Pons (tissue), 1 donor: Measurements from ENCODE around the gene ACOX3.
"Not testable (repeated sequence)": the region's sequence is repeated elsewhere in the genome, so short reads cannot be mapped to it uniquely, and the experiment has no call there.

Source experiments
- DNase-seq: peaks from one replicate; pipeline ENCODE4 v3.0.0-alpha.2; 2016; ENCODE audit warnings: low spot score

Gene ACOX3

GRCh38 chr4:8433136-8433535, 7.4 kb downstream of the ACOX3 start:
- no peak for DNase-seq

- DNase-seq, result no peak
Measured at GRCh38 chr4:8431553-8431952, 9.0 kb downstream of the ACOX3 start.

- DNase-seq, result peak; percentile 72
Measured at GRCh38 chr4:8428288-8429097, 12.0 kb downstream of the ACOX3 start.

GRCh38 chr4:8427761-8428287, 12.7 kb downstream of the ACOX3 start:
- peak; percentile 55 for DNase-seq

- DNase-seq, result no peak
Measured at GRCh38 chr4:8427262-8427661, 13.3 kb downstream of the ACOX3 start.

- DNase-seq, result no peak
Measured at GRCh38 chr4:8422786-8423185, 17.7 kb downstream of the ACOX3 start.

- no peak for DNase-seq
Measured at GRCh38 chr4:8422327-8422726, 18.2 kb downstream of the ACOX3 start.

DNA sequence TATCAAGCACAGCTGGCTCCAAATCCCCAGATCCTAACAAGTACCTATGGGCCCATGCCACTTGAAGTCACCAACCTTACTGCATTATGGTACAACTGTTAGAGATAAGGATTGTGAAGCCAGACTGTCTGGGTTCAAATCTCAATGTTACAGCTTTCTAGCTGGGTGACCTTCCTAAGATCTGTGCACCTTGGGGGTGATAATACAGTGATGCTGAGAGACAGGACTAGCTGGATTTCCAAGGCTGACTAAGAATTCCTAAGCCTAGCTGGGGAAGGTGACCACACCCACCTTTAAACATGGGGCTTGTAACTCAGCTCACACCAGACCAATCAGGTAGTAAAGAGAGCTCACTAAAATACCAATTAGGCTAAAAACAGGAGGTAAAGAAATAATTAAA, 20.4 kb downstream of the ACOX3 start:
- not testable (repeated sequence) for DNase-seq

GRCh38 chr4:8419222-8420041, 21.1 kb downstream of the ACOX3 start:
- no peak for DNase-seq

- DNase-seq, result no peak
Measured at GRCh38 chr4:8417071-8417614, 23.4 kb downstream of the ACOX3 start.

- DNase-seq, result no peak
Measured at GRCh38 chr4:8414377-8414776, 26.1 kb downstream of the ACOX3 start.

- DNase-seq, result no peak
Measured at GRCh38 chr4:8412288-8412687, 28.2 kb downstream of the ACOX3 start.

- no peak for DNase-seq
Measured at GRCh38 chr4:8411351-8412180, 29.0 kb downstream of the ACOX3 start.

DNA sequence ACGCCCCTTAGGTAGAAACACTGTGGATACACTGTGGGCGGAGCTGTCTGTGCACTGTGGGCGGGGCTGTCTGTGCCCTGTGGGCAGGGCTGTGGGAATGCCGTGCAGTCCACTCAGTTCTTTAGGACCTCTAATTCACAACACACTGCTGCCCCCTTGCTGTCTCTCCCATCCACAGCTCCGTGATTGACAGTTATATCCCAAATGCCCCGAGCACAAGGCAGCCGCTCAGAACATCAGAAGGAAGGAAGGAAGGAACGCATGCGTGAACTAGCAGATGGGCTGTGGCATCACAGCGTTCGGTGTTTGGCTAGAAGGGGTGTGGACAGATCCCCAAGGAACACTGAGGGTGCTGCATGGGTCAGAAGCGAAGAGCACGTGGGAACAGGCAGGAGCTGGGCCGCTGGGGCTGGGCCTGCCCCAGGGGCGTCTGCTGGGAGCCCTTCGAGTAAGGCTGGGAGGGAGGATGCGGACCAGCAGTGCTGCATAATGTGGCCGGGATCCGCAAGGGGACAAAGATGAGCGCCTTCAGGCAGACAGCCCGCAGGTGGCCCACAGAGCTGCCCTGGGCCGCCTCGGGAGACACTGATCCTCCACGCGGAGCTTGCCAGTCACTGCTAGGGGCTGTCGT, 29.8 kb downstream of the ACOX3 start:
- DNase-seq, result no peak

DNA sequence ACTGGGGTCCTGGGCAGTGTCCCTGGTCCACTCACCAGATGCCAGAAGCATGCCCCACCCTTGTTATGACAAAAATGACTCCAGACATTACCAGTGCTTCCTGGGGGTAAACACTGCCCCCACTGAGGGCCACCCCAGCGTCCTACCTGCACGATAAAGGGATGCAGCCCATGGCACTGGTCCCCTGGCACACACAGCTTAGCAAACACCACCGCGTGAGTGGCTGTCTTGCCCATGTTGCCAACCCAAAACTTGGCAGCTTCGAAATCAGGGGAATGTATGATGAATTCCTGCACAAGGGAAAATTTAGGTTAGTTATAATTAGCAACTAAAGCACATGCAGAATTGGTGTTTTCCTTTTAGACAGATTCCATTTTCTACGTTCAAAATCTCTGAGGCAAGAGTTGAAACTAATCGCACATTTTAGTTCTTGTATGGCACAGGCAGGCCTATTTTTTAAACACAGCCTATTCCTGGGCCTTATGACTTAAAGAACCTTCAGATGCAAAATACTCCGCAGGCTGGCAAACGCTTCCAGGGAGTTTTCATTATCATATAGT, 30.4 kb downstream of the ACOX3 start:
- no peak for DNase-seq

- no peak for DNase-seq
Measured at GRCh38 chr4:8409264-8410065, 31.1 kb downstream of the ACOX3 start.

DNA sequence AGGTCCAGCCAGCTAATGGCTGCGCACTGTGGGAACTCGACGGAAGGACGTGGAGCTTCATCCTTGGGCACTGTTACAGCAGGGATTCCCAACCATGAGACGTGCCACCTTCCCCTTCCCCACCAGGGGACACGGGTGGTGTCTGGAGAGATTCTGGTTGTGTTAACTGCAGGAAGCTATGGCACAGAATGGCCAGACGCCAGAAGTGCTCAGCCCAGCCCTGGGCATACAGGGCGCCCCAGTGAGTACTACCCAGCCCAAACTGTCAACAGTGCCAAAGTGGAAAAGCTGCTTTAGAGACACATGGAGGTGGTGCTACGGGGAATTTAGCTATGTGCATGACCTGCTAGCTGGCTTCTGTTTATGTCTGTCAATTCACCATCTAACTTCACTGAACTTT, 32.8 kb downstream of the ACOX3 start:
- DNase-seq, result no peak

- no peak for DNase-seq
Measured at GRCh38 chr4:8407316-8407715, 33.2 kb downstream of the ACOX3 start.

GRCh38 chr4:8406887-8407286, 33.6 kb downstream of the ACOX3 start:
- not testable (repeated sequence) for DNase-seq

GRCh38 chr4:8405516-8405875, 35.0 kb downstream of the ACOX3 start:
- DNase-seq, result no peak
